Stimulated activated CD8-positive, alpha-beta memory T cell treated with anti-CD3 and anti-CD28 coated beads, Interleukin-2, amount 100 ng/mL, for 48 hours (primary cell): Measurements from ENCODE around the gene MRPL36.
A peak's percentile ranks its signal among the peaks of the same experiment; 100 is the strongest.
"Not testable (repeated sequence)": the region's sequence is repeated elsewhere in the genome, so short reads cannot be mapped to it uniquely, and the experiment has no call there.

Experiments
- DNase-seq, 2 donors: peaks; one replicate each; pipeline ENCODE4 v3.0.0-alpha.2; 2020; ENCODE audit warnings: low read depth in 2 of 2

The MRPL36 gene

GRCh38 chr5:1799602-1800471, at the start of gene MRPL36:
Gene MRPL36, minus strand, starts transcription at chr5:1799837. Its CDS starts 902 bp downstream, at chr5:1798935.
- DNase-seq = peak; percentile 91 to 92

- no peak for DNase-seq
Measured at GRCh38 chr5:1847611-1848010, 48.0 kb upstream of the MRPL36 start.

- DNase-seq = no peak
Measured at GRCh38 chr5:1847056-1847455, 47.4 kb upstream of the MRPL36 start.

GRCh38 chr5:1846583-1846982, 46.9 kb upstream of the MRPL36 start:
- no peak for DNase-seq

- no peak for DNase-seq
Measured at GRCh38 chr5:1845696-1846095, 46.1 kb upstream of the MRPL36 start.

- DNase-seq = no peak
Measured at GRCh38 chr5:1844708-1845436, 45.2 kb upstream of the MRPL36 start.

GRCh38 chr5:1843761-1844160, 44.1 kb upstream of the MRPL36 start:
- not testable (repeated sequence) for DNase-seq

GRCh38 chr5:1842004-1842819, 42.6 kb upstream of the MRPL36 start:
- DNase-seq = no peak

- no peak for DNase-seq
Measured at GRCh38 chr5:1840741-1841521, 41.3 kb upstream of the MRPL36 start.

- DNase-seq = no peak
Measured at GRCh38 chr5:1840071-1840547, 40.5 kb upstream of the MRPL36 start.

GRCh38 chr5:1838013-1838412, 38.4 kb upstream of the MRPL36 start:
- no peak for DNase-seq

- DNase-seq = no peak
Measured at GRCh38 chr5:1836891-1837880, 37.5 kb upstream of the MRPL36 start.

- DNase-seq = no peak
Measured at GRCh38 chr5:1836176-1836890, 36.7 kb upstream of the MRPL36 start.

- no peak for DNase-seq
Measured at GRCh38 chr5:1835431-1835830, 35.8 kb upstream of the MRPL36 start.

GRCh38 chr5:1834721-1835429, 35.2 kb upstream of the MRPL36 start:
- no peak for DNase-seq

GRCh38 chr5:1834022-1834551, 34.5 kb upstream of the MRPL36 start:
- no peak for DNase-seq

GRCh38 chr5:1833264-1834021, 33.8 kb upstream of the MRPL36 start:
- DNase-seq = no peak
